ENCODE results near the gene LMX1A.

- TF ChIP-seq CTCF (optimal IDR thresholded peaks at IDR 0.05 in 1 of 3, IDR thresholded peaks at IDR 0.05 in 1 of 3, conservative IDR thresholded peaks at IDR 0.05 in 1 of 3; ENCODE audit: extremely low read depth in 1 of 3, insufficient read depth in 2 of 3, low read length in 3 of 3) (no peak), EZH2 (IDR thresholded peaks at IDR 0.05; ENCODE audit: low read length) (no peak)
Measured at GRCh38 chr1:165241321-165241720, 115.2 kb downstream of the LMX1A start.

Data from keratinocyte (primary cell).